ENCODE results near the gene TNXB. TPM values are rescaled to one million over a fixed set of nuclear protein-coding genes. Genes with fewer than 3 reads are reported as not detected.

TNXB gene
- polyA plus RNA-seq, 2 of the 4 experiments (the other 2 are of a cell fraction) = 0.80 to 1.7 TPM

DNA sequence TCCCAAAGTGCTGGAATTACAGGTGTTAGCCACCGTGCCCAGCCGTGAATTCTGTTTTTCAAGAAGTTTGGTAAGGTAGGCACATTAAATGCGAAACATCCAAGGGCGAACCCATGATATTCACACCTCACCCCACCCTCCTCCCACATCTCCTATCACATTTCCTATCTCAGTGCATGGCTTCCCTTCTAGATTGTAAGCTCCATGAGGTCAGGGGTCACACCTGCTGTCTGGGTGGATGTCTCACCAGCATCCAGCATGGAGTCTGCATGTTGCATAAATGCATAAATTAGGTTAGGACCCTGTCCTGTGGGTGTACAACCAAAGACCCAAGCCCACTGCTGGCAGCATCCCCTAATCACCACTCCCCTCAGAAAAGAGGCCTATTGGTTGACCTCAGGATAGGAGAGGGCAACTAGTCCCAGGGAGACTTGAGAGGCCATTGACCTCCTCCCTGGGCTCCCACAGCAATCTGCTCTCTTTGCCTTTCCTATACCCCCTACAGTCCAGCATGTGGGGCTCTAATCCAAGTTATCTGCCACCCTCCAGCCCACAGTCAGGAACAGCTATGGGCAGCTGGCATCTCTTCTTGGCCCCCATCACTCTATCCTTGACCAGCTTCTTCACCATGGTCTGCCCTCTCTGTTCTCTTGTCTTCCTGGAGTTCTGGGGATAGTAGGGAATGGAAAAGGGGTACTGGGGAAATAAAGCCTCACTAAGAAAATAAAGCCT is 38.4 kb upstream of the TNXB start:
- no peak overlapping the region for H3K4me2 ChIP-seq
- no peak for FAIRE-seq

DNA sequence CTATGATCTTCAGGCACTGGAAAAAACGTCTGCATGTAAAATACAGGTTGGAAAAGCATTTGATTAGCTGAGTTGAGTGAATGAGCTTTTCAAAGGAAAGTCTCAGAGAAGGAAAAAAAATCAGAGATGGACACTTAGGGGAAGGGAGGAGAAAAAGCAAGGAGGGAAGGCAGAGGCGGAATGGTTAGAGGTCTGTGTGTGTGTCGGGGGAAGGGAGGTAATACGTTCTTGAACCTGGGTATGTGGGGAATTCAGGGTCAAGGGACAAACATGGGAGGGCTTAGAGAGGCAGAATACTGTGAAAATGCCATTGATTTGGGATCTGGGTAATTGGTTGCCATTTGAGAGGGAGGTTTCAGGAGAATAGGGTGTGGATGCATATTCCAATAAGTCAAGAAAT is 37.5 kb upstream of the TNXB start:
- 57% methylated on average over 4 of the region's 4 CpGs for WGBS (ENCODE audit: missing lambda C conversion rate)
- ChIA-PET CTCF (interaction anchor here (4.2 kb wide), 1 partner anchor 29 kb away, joined by 15 read pairs; no protein-coding TSS in a partner anchor), POLR2A (no interaction called here)
- Histone ChIP-seq H3K4me3 (no peak overlapping the region), H3K27ac (peak overlapping the region; percentile 55 to 65; a peak in 4 of 6 replicates), H3K4me1 (peaks cover 8% of the 10 kb centered on the region; the same call in 2 of the 3 replicates), H3K9me3 (no peaks in the 10 kb centered on the region), H3K4me2 (peak overlapping the region; percentile 16; the same call in 1 of the 3 replicates)
- DNase-seq (ENCODE audit: low read depth in 1 of 2, low spot score in 1 of 2) (no peak), FAIRE-seq (no peak), ATAC-seq (no peak)
- TF ChIP-seq RARB (CRISPR knock-in tag; IDR thresholded peaks at IDR 0.05) (no peak), HOXB13 (CRISPR knock-in tag; IDR thresholded peaks at IDR 0.05; ENCODE audit: low read depth) (no peak), NR3C1 (IDR thresholded peaks at IDR 0.05) (no peak), POLR2AphosphoS2 (conservative IDR thresholded peaks at IDR 0.05; ENCODE audit: low read length) (no peak), CHD2 (IDR thresholded peaks at IDR 0.05; ENCODE audit: low read length, partially characterized antibody) (no peak), PHF8 (IDR thresholded peaks at IDR 0.05; ENCODE audit: borderline replicate concordance, low read depth) (no peak), RAD21 (conservative IDR thresholded peaks at IDR 0.05 in 1 of 2, IDR thresholded peaks at IDR 0.05 in 1 of 2) (no peak), CHD4 (IDR thresholded peaks at IDR 0.05; ENCODE audit: borderline replicate concordance) (no peak), HMGXB4 (CRISPR knock-in tag; IDR thresholded peaks at IDR 0.05; ENCODE audit: borderline replicate concordance) (no peak), GATA3 (IDR thresholded peaks at IDR 0.05; ENCODE audit: borderline replicate concordance) (no peak), KDM5A (IDR thresholded peaks at IDR 0.05) (no peak), EHMT2 (IDR thresholded peaks at IDR 0.05; ENCODE audit: low read depth) (no peak), JUNB (IDR thresholded peaks at IDR 0.05) (no peak), JUN (IDR thresholded peaks at IDR 0.05) (no peak), HOXB5 (CRISPR knock-in tag; IDR thresholded peaks at IDR 0.05) (no peak), TP53 (CRISPR knock-in tag; IDR thresholded peaks at IDR 0.05) (no peak)
- TF ChIP-seq, protein P1, sequence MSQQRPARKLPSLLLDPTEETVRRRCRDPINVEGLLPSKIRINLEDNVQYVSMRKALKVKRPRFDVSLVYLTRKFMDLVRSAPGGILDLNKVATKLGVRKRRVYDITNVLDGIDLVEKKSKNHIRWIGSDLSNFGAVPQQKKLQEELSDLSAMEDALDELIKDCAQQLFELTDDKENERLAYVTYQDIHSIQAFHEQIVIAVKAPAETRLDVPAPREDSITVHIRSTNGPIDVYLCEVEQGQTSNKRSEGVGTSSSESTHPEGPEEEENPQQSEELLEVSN (IDR thresholded peaks at IDR 0.05; ENCODE audit: borderline replicate concordance, low read depth) = no peak
- TF ChIP-seq, protein P2, sequence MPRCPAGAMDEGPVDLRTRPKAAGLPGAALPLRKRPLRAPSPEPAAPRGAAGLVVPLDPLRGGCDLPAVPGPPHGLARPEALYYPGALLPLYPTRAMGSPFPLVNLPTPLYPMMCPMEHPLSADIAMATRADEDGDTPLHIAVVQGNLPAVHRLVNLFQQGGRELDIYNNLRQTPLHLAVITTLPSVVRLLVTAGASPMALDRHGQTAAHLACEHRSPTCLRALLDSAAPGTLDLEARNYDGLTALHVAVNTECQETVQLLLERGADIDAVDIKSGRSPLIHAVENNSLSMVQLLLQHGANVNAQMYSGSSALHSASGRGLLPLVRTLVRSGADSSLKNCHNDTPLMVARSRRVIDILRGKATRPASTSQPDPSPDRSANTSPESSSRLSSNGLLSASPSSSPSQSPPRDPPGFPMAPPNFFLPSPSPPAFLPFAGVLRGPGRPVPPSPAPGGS (IDR thresholded peaks at IDR 0.05) = no peak

More for the DNA sequence above, 38.4 kb upstream of the TNXB start:
- H3K9me3 ChIP-seq = no peaks in the 10 kb centered on the region
- 90% methylated on average over 4 of the region's 4 CpGs for WGBS (ENCODE audit: missing lambda C conversion rate)
- no peak overlapping the region for H3K27ac ChIP-seq
- DNase-seq (ENCODE audit: low read depth in 1 of 2, low spot score in 1 of 2) = no peak
- CTCF ChIA-PET = interaction anchor here (4.2 kb wide), 1 partner anchor 29 kb away, joined by 15 read pairs; no protein-coding TSS in a partner anchor
- TF ChIP-seq ZFP36 (IDR thresholded peaks at IDR 0.05; ENCODE audit: borderline replicate concordance, partially characterized antibody) (no peak), EHMT2 (IDR thresholded peaks at IDR 0.05; ENCODE audit: low read depth) (no peak), ZSCAN20 (CRISPR knock-in tag; IDR thresholded peaks at IDR 0.05) (no peak), FOSB (CRISPR knock-in tag; IDR thresholded peaks at IDR 0.05) (no peak), RAD21 (conservative IDR thresholded peaks at IDR 0.05 in 1 of 2, IDR thresholded peaks at IDR 0.05 in 1 of 2) (0 out of 5 replicates have a peak, but pooled peaks of 1 of the 2 experiments have one; percentile 16), MAX (IDR thresholded peaks at IDR 0.05) (no peak), MAFK (IDR thresholded peaks at IDR 0.05; ENCODE audit: partially characterized antibody) (no peak)
- TF ChIP-seq, protein P3, sequence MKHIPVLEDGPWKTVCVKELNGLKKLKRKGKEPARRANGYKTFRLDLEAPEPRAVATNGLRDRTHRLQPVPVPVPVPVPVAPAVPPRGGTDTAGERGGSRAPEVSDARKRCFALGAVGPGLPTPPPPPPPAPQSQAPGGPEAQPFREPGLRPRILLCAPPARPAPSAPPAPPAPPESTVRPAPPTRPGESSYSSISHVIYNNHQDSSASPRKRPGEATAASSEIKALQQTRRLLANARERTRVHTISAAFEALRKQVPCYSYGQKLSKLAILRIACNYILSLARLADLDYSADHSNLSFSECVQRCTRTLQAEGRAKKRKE (CRISPR knock-in tag; IDR thresholded peaks at IDR 0.05; ENCODE audit: low read depth) = no peak
- POLR2A ChIA-PET = no interaction called here
- ATAC-seq = peak in 1 of 2 experiments; percentile 52; a peak in 3 of 6 replicates
- no peak overlapping the region for H3K4me3 ChIP-seq
- H3K4me1 ChIP-seq = peaks cover 8% of the 10 kb centered on the region; the same call in 2 of the 3 replicates
